Activated naive CD4-positive, alpha-beta T cell treated with anti-CD3 and anti-CD28 coated beads, Interleukin-2, amount 10 ng/mL, durations not matched to agents 7 days and 5 days (primary cell): ENCODE measurements around the gene PACS2.

Source experiments
- CTCF ChIA-PET: fragments of 350-600 bp; sonication (Branson Sonifier 250); formaldehyde crosslinking; loops from one replicate; lab custom pipeline; 2021; ENCODE audit warnings: antibody characterized with exemption; lab: Charles Lee
- DNase-seq: peaks from one replicate; pipeline ENCODE4 v3.0.0-alpha.2; 2020
- H3K27ac Mint-ChIP-seq: one replicate; pipeline ENCODE4 v1.8.0; 2021; ENCODE audit warnings: mild to moderate bottlenecking, moderate library complexity, mixed read lengths
- H3K27me3 Mint-ChIP-seq: one replicate; pipeline ENCODE4 v1.8.0; 2021; ENCODE audit warnings: mild to moderate bottlenecking, mixed read lengths
- H3K36me3 Mint-ChIP-seq: one replicate; pipeline ENCODE4 v1.8.0; 2021; ENCODE audit warnings: mixed read lengths
- H3K4me1 Mint-ChIP-seq: one replicate; pipeline ENCODE4 v1.8.0; 2021; ENCODE audit warnings: mixed read lengths
- H3K4me3 Mint-ChIP-seq: one replicate; pipeline ENCODE4 v1.8.0; 2021; ENCODE audit warnings: mild to moderate bottlenecking, moderate library complexity, mixed read lengths
- H3K9me3 Mint-ChIP-seq: one replicate; pipeline ENCODE4 v1.8.0; 2021; ENCODE audit warnings: mixed read lengths

PACS2 gene

DNA sequence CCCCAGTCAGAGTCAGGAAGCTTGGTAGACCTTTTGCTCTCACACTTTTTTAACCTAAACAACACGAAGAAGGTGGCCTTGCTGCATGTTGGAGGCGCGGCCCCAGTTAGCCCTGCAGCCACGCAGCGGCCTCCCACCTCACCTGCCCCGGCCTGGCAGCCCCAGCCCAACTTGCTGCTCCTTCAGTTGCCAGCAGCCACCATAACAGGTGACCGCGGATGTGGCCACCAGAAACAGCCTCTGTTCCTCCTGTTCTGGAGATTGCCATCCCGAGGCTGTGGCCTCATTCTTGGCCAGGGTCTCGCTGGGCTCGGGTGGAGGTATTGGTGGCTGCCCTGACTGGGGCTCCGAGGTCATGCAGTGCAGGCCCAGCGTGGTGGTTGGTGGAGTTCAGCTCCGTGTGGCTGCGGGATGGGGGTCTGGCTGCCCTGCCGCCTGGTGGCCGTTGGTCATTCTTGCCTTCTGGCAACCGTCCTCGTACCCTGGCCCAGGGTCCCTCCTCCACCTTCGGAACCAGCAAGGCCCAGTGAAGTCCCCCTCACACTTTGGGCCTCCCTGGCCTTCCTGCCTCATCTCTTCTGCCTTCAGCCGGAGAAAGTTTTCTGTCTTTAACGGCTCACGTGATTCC, 63.1 kb downstream of the PACS2 start:
- no peak for DNase-seq
- no peak overlapping the region for H3K4me3 Mint-ChIP-seq
- H3K4me1 Mint-ChIP-seq, result peaks cover 20% of the 10 kb centered on the region
- no peaks in the 10 kb centered on the region for H3K36me3 Mint-ChIP-seq
- CTCF ChIA-PET, result no interaction called here
- no peaks in the 10 kb centered on the region for H3K27me3 Mint-ChIP-seq
- no peak overlapping the region for H3K27ac Mint-ChIP-seq
- H3K9me3 Mint-ChIP-seq, result no peaks in the 10 kb centered on the region

DNA sequence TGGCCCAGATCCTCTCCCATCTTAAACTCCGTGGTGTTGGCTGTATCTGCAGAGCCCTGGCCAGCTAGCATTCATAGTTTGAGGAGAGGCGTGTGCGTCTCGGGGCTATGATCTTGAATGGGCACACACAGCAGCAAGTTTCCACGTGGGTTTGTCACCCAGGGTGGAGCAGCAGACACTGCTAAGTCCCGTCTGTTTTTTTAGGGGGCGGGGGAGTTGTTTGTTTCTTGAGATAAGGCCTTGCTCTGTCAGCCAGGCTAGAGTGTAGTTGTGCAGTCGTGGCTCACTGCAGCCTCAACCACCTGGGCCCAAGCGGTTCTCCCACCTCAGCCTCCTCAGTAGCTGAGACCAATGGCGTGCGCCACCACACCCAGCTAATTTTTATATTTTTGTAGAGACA, 63.7 kb downstream of the PACS2 start:
- H3K4me3 Mint-ChIP-seq, result no peak overlapping the region
- H3K27ac Mint-ChIP-seq, result no peak overlapping the region
- no peak for DNase-seq
- no peaks in the 10 kb centered on the region for H3K9me3 Mint-ChIP-seq
- H3K27me3 Mint-ChIP-seq, result no peaks in the 10 kb centered on the region
- CTCF ChIA-PET, result no interaction called here
- H3K4me1 Mint-ChIP-seq, result peaks cover 20% of the 10 kb centered on the region
- no peaks in the 10 kb centered on the region for H3K36me3 Mint-ChIP-seq

- H3K27me3 Mint-ChIP-seq, result no peaks in the 10 kb centered on the region
- no peaks in the 10 kb centered on the region for H3K9me3 Mint-ChIP-seq
- H3K4me3 Mint-ChIP-seq, result no peak overlapping the region
- no peaks in the 10 kb centered on the region for H3K36me3 Mint-ChIP-seq
- H3K4me1 Mint-ChIP-seq, result peaks cover 19% of the 10 kb centered on the region
- no peak for DNase-seq
- H3K27ac Mint-ChIP-seq, result no peak overlapping the region
- CTCF ChIA-PET, result interaction anchor here (1.3 kb wide), 1 partner anchor 9 kb away, joined by 6 read pairs; no protein-coding TSS in a partner anchor
Measured at GRCh38 chr14:105378873-105379685, 64.5 kb downstream of the PACS2 start.

GRCh38 chr14:105379946-105380345, 65.4 kb downstream of the PACS2 start:
- CTCF ChIA-PET, result interaction anchor here (1.3 kb wide), 1 partner anchor 9 kb away, joined by 6 read pairs; no protein-coding TSS in a partner anchor
- Mint-ChIP-seq H3K4me1 (peaks cover 12% of the 10 kb centered on the region), H3K27ac (no peak overlapping the region), H3K36me3 (no peaks in the 10 kb centered on the region), H3K4me3 (no peak overlapping the region), H3K27me3 (no peaks in the 10 kb centered on the region), H3K9me3 (no peaks in the 10 kb centered on the region)
- no peak for DNase-seq

DNA sequence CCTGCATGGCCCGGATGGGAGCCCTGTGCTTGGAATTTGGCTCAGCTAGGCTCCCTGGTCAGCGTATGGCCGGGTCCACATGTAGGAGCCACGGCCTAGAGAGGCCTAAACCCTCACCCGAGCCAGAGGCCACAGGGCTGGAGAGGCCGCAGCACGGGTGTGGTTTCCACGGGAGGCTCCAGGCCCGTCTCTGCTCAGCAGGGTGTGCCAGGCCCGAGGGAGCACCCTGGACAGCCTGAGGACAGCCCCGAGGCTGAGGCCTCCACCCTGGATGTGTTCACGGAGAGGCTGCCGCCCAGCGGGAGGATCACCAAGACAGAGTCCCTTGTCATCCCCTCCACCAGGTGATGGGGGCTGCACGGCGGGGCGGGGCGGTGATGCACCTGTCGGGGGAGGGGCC, 66.2 kb downstream of the PACS2 start:
- CTCF ChIA-PET, result no interaction called here
- Mint-ChIP-seq H3K4me1 (peaks cover 6% of the 10 kb centered on the region), H3K27me3 (no peaks in the 10 kb centered on the region), H3K36me3 (no peaks in the 10 kb centered on the region), H3K4me3 (no peak overlapping the region), H3K9me3 (no peaks in the 10 kb centered on the region), H3K27ac (no peak overlapping the region)
- no peak for DNase-seq

- H3K27ac Mint-ChIP-seq, result no peak overlapping the region
- H3K4me3 Mint-ChIP-seq, result no peak overlapping the region
- DNase-seq, result no peak
- no peaks in the 10 kb centered on the region for H3K4me1 Mint-ChIP-seq
- no peaks in the 10 kb centered on the region for H3K9me3 Mint-ChIP-seq
- CTCF ChIA-PET, result interaction anchor here (2.0 kb wide), 1 partner anchor 10 kb away, joined by 6 read pairs; no protein-coding TSS in a partner anchor
- no peaks in the 10 kb centered on the region for H3K36me3 Mint-ChIP-seq
- no peaks in the 10 kb centered on the region for H3K27me3 Mint-ChIP-seq
Measured at GRCh38 chr14:105381446-105382342, 67.1 kb downstream of the PACS2 start.

- Mint-ChIP-seq H3K9me3 (no peaks in the 10 kb centered on the region), H3K4me3 (no peak overlapping the region), H3K27ac (no peak overlapping the region), H3K4me1 (no peaks in the 10 kb centered on the region), H3K27me3 (no peaks in the 10 kb centered on the region), H3K36me3 (no peaks in the 10 kb centered on the region)
- CTCF ChIA-PET, result interaction anchor here (2.0 kb wide), 1 partner anchor 11 kb away, joined by 6 read pairs; no protein-coding TSS in a partner anchor
- no peak for DNase-seq
Measured at GRCh38 chr14:105382343-105383082, 68.0 kb downstream of the PACS2 start.

GRCh38 chr14:105383083-105383730, 68.7 kb downstream of the PACS2 start:
- Mint-ChIP-seq H3K4me3 (no peak overlapping the region), H3K9me3 (no peaks in the 10 kb centered on the region), H3K36me3 (no peaks in the 10 kb centered on the region), H3K27ac (no peak overlapping the region), H3K4me1 (no peaks in the 10 kb centered on the region), H3K27me3 (no peaks in the 10 kb centered on the region)
- CTCF ChIA-PET, result interaction anchor here (2.0 kb wide), 1 partner anchor 12 kb away, joined by 6 read pairs; no protein-coding TSS in a partner anchor
- DNase-seq, result no peak

DNA sequence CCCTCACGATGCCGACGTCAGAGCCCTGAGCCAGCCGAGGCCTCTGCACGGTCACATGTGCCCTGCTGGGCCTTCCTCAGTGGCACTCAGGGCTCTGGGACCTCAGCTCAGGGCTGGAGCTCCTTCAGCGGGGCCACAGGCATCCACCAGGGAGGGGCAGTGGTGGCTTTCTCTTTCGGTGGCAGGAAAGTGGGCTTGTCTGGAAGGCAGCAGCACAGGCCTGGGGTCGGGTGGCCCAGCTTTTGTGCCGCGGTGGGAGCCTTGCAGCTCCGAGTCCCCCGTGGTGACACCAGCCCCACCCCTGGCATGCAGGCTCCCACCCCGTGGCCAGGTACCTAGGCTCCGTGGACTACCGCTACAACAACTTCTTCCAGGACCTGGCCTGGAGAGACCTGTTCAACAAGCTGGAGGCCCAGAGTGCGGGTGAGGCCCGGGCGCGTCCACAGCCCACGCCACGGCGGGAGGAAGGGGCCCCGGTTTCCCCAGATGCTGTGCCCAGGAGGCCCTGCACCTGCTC, 69.6 kb downstream of the PACS2 start:
- no peak for DNase-seq
- Mint-ChIP-seq H3K9me3 (no peaks in the 10 kb centered on the region), H3K36me3 (no peaks in the 10 kb centered on the region), H3K4me1 (peaks cover 2% of the 10 kb centered on the region), H3K4me3 (no peak overlapping the region), H3K27ac (no peak overlapping the region), H3K27me3 (no peaks in the 10 kb centered on the region)
- CTCF ChIA-PET, result no interaction called here

GRCh38 chr14:105384605-105385321, 70.2 kb downstream of the PACS2 start:
- no peaks in the 10 kb centered on the region for H3K36me3 Mint-ChIP-seq
- no peaks in the 10 kb centered on the region for H3K27me3 Mint-ChIP-seq
- no peak overlapping the region for H3K4me3 Mint-ChIP-seq
- no peak overlapping the region for H3K27ac Mint-ChIP-seq
- CTCF ChIA-PET, result no interaction called here
- peaks cover 3% of the 10 kb centered on the region for H3K4me1 Mint-ChIP-seq
- DNase-seq, result no peak
- H3K9me3 Mint-ChIP-seq, result no peaks in the 10 kb centered on the region

DNA sequence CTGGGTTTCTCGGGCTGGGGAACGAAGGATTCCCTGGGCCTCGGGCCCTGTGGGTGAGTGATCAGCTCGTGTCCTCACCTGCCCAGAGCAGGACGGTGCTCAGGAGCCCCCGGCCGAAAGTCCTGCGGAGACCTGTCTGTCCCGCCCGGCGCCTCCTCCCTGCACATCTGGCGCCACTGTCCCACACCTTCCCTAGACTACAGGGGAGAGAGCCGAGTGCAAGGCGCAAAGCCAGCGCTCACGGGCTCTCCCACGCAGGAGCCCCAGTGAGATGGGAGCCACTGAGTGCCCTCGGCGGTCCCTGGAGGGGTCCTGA, 70.7 kb downstream of the PACS2 start:
- Mint-ChIP-seq H3K36me3 (no peaks in the 10 kb centered on the region), H3K4me3 (no peak overlapping the region), H3K27ac (no peak overlapping the region), H3K4me1 (peaks cover 8% of the 10 kb centered on the region), H3K27me3 (no peaks in the 10 kb centered on the region), H3K9me3 (no peaks in the 10 kb centered on the region)
- CTCF ChIA-PET, result no interaction called here
- no peak for DNase-seq

DNA sequence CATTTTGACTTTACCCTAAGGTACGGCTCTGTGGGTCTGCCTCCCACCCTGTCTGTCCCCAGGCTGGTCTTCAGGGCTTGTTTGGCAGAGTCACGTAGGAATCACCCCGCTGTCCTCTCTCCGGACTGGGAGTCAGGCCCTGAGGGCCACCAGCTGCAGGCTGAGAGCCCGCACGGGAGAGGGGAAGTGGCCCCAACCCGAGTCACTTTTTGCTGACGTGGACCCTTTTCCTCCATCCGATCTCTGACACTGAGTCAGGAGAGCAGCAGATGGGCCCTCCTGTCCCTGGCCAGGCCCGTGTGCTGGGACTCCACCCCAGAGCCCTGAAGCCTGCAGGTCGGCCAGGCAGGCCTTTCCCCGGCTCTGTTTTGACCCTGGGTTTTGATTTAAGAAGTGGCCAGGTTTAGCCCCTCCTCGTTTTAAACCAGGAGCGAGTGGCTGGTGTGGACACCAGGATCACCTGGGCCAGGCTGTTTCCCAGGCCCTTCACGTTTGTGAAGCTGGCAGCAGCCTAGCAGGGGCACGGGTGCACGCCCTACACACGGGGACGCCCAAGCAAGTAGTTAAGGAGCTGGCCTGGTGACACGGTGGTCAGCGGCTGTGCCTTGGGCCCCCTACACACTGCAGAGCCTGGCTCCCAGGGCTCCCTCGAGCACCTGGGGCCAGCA, 71.3 kb downstream of the PACS2 start:
- Mint-ChIP-seq H3K36me3 (no peaks in the 10 kb centered on the region), H3K27me3 (no peaks in the 10 kb centered on the region), H3K4me1 (peaks cover 13% of the 10 kb centered on the region), H3K9me3 (no peaks in the 10 kb centered on the region), H3K27ac (no peak overlapping the region), H3K4me3 (no peak overlapping the region)
- CTCF ChIA-PET, result no interaction called here
- no peak for DNase-seq
